Activated T-cell treated with anti-CD3 and anti-CD28 coated beads for 48 hours (primary cell): ENCODE measurements around the gene UMOD.

ENCODE experiments used
- DNase-seq: peaks from one replicate; pipeline ENCODE4 v3.0.0-alpha.2; 2020; ENCODE audit warnings: low read depth

The UMOD gene

DNA sequence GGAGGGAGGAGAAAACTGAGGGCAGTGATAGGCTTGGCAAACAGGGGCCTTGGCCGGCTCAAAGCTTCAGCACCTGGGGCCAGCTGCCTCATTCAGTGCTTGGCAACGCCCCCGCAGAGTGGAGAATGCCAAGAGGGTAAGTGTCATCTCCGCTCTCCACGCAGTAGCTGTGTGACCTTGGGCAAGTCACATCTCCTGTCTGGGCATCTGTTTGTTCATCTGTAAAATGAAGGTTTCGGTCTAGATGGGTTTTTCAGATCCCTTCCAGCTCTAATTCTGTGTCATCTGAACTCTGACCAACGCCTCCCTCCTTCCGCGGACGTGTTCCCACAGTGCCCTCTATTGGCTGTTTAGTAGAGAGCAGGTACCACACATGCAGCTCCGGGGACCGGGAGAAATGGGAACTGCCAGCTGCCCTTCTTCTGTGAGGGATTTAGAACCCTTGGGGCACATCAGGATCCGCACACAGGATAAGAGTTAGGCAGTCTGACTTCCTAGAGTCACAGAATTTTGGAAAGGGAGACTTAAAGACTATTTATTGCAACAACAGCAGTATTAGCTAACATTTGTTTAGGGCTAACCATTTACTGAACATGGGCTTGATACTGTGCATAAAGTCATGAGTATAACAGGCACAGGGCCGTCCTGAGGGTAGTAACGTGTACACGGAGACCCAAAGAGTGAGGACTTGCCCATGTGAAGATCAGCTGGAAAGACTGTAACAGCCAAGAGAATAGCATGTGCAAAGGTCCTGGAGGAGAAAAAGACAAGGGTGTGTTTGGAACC, 52.0 kb downstream of the UMOD start:
- peak; percentile 17 for DNase-seq

DNA sequence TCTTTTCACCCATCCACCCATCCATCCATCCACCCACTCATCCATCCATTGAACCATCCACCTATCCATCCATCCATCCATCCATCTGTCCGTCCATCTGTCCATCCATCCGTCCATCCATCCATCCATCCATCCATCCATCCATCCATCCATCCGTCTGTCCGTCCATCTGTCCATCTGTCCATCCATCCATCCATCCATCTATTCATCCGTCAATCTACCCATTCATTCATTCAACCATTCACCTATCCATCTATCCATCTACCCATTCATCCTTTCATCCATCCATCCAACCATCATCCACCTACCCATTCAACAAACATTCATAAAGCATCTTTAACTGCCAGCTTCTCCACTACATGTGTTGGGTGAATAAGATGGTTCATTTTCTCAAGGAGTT, 54.1 kb downstream of the UMOD start:
- no peak for DNase-seq

DNA sequence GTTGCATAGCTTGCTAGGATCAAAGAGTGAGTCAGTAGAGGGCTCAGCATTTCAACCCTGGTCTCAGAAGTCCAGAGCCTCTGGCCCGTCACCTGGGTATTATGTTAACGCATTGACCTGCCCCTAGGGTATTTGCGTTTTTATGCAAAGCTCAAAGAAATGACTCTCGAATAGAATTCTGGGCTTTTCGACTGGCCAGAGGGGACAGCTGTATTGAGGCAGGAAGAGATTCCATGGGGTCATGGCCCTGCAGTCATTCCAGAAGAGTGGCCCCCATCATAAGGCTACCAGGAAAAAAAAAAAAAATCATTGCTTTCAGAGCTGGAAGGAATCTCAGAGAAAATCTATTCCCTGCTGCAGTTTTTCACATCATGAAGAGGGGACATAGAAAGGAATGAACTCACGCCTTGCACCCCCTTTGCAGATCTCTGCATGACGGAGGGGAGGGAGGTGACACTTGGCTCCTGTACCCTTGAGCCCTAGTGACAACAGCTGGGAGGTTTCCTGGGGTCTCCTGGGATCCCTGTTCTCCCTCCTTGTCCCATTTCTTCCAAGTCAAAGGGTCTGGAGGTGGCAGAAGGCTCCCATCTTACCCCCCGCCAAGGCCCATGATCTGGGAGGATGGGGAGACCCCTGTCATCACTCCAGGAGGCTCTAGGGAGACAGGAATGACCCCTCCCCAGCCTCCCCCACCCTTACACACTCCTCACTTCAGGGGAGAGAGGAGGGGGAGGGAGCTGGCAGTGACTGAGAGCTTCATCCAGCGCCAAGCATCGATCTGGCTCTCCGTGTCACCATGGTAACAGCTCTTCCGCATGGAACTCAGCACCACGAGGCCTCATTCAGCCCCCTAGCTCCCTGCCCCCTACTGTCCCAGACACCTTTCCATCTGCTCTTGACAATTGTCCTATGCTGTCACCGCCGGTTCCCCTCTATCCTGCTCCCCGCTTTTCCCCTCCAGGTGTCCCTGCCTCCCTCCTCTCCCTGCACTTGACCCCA, 61.0 kb downstream of the UMOD start:
- DNase-seq, result no peak

DNA sequence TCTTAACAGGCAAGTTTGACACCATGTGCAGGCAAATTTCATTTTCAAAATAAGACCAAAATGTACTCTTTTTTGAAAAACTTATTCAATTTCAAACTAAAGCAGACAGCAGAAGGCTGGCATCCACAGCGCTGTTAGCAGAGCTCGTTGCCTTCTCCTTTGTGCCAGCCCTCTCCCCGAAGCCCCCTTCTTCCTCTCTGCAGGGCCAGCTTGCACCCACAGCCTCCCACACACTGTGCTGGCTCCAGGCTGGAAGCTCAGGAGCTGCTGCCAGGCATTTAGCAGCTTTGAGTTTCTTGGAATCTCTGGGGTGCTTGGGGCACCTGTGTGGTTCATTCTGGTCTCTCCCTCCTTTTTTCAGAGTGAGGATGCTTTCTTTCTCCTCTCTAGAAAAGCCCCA, 62.9 kb downstream of the UMOD start:
- DNase-seq, result no peak

DNA sequence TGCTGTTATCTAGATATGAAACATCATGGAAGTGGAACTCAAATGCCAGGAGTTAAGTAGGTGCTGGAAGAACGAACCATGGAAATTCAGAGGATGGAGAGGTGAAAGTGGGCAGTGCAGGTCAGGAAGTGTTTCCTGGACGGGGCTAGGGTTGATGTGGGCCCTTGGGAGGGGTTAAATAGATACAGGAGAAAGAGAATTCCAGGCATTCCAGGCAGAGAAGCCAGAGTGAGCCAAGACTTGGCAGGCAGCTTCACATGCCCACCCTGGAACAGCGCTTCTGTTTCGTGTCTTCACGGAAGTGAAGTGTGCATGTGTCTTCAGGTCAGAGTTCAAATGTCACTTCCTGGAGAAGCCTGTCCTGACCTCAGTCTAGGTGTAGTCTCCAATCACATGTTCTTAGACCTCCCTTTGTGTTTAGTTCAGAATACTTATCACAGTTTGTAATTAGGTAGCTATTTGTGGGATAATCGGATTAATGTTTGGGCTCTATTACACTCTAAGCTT, 66.5 kb downstream of the UMOD start:
- DNase-seq, result no peak
